CD4-positive, alpha-beta memory T cell (primary cell): ENCODE data around the gene CALM1. TPM values are rescaled to one million over a fixed set of nuclear protein-coding genes. Genes with fewer than 3 reads are reported as not detected.

Source experiments
- CTCF ChIA-PET: fragments of 350-600 bp; sonication (Branson Sonifier 250); formaldehyde crosslinking; loops from one replicate; lab custom pipeline; 2021; ENCODE audit warnings: inconsistent platforms; ENCODE audit not compliant: partially characterized antibody; lab: Charles Lee
- POLR2A ChIA-PET: fragments of 350-600 bp; sonication (Branson Sonifier 250); formaldehyde crosslinking; loops from one replicate; lab custom pipeline; 2021; ENCODE audit not compliant: partially characterized antibody; lab: Charles Lee
- DNase-seq, 5 donors: peaks; one replicate each; pipeline versions ENCODE4 v3.0.0 to v3.0.0-alpha.2; 2020 to 2022; ENCODE audit warnings: mixed read lengths in 1 of 5
- H3K27ac ChIP-seq: one replicate; pipeline ENCODE4 v1.7.0; 2013; ENCODE audit warnings: low read depth, low read length
- H3K27me3 ChIP-seq: 2 replicates; pipeline ENCODE4 v1.7.0; 2013; ENCODE audit warnings: mild to moderate bottlenecking, low read length, moderate library complexity; ENCODE audit not compliant: insufficient read depth
- H3K36me3 ChIP-seq: 2 replicates; pipeline ENCODE4 v1.7.0; 2013; ENCODE audit warnings: mild to moderate bottlenecking, low read length, moderate library complexity; ENCODE audit not compliant: insufficient read depth
- H3K4me1 ChIP-seq: 2 replicates; pipeline ENCODE4 v1.7.0; 2013; ENCODE audit warnings: mild to moderate bottlenecking, low read length, moderate library complexity; ENCODE audit not compliant: insufficient read depth
- H3K4me3 ChIP-seq, 2 donors: one replicate each; pipeline ENCODE4 v1.7.0; 2013; ENCODE audit warnings: low read length in 2 of 2, mild to moderate bottlenecking in 1 of 2
- H3K9me3 ChIP-seq, 2 donors: one replicate each; pipeline ENCODE4 v1.7.0; 2013; ENCODE audit warnings: low read length in 2 of 2, control low read depth in 1 of 2; ENCODE audit not compliant: control insufficient read depth in 1 of 2
- H3K27ac Mint-ChIP-seq, 7 donors: one replicate each; pipeline ENCODE4 v1.8.0; 2020 to 2021; ENCODE audit warnings: mixed read lengths in 7 of 7, mild to moderate bottlenecking in 6 of 7, inconsistent platforms in 3 of 7, moderate library complexity in 3 of 7
- H3K27me3 Mint-ChIP-seq, 2 donors: one replicate each; pipeline ENCODE4 v1.8.0; 2020 to 2021; ENCODE audit warnings: mixed read lengths in 2 of 2
- H3K36me3 Mint-ChIP-seq, 2 donors: one replicate each; pipeline ENCODE4 v1.8.0; 2020 to 2021; ENCODE audit warnings: mixed read lengths in 2 of 2, inconsistent platforms in 1 of 2, mild to moderate bottlenecking in 1 of 2
- H3K4me1 Mint-ChIP-seq, 4 donors: one replicate each; pipeline ENCODE4 v1.8.0; 2020 to 2021; ENCODE audit warnings: mixed read lengths in 4 of 4, mild to moderate bottlenecking in 1 of 4
- H3K4me3 Mint-ChIP-seq, 8 donors: one replicate each; pipeline ENCODE4 v1.8.0; 2020 to 2021; ENCODE audit warnings: mixed read lengths in 8 of 8, mild to moderate bottlenecking in 7 of 8, moderate library complexity in 6 of 8, inconsistent platforms in 3 of 8
- H3K9me3 Mint-ChIP-seq, 8 donors: one replicate each; pipeline ENCODE4 v1.8.0; 2020 to 2021; ENCODE audit warnings: mixed read lengths in 8 of 8, mild to moderate bottlenecking in 5 of 8, inconsistent platforms in 3 of 8, moderate library complexity in 1 of 8
- intact Hi-C: fragments of 100-400 bp; cut with micrococcal nuclease; formaldehyde crosslinking; loops from one replicate; pipeline ENCODE4 v1.15.1; 2023
- polyA plus RNA-seq, 2 donors: library from polyadenylated mRNA; unstranded; fragments of 300-500 nt; fragmentation: Illumina TruSeq; gene quantifications; one replicate each; pipeline ENCODE4 v1.2.3, GENCODE V29; 2021
- total RNA-seq, 2 experiments: library from RNA; stranded (reverse); gene quantifications; one replicate each; pipeline ENCODE4 v1.2.3, GENCODE V29; 2021

The CALM1 gene
- total and polyA plus RNA-seq, 4 experiments from 2014 or later, result 693 to 3,289 (median 1,711) TPM

GRCh38 chr14:90378249-90378648 lies 18.6 kb upstream of the CALM1 start:
- H3K27me3 Mint-ChIP-seq, result no peaks in the 10 kb centered on the region
- no peak overlapping the region for H3K4me3 ChIP-seq
- H3K27me3 ChIP-seq, result no peaks in the 10 kb centered on the region
- peaks cover 0 to 5% (median 4%) of the 10 kb centered on the region in 4 donors for H3K4me1 Mint-ChIP-seq
- ChIA-PET CTCF (interaction anchor here (2.6 kb wide), 1 partner anchor 21 kb away, joined by 10 read pairs; no protein-coding TSS in a partner anchor), POLR2A (interaction anchor here (17.2 kb wide), 1 partner anchor 23 kb away, joined by 1009 read pairs; the partner anchor contains the start of gene CALM1)
- intact Hi-C loops, result no loop called here
- peaks cover 9% of the 10 kb centered on the region for H3K4me1 ChIP-seq
- no peaks in the 10 kb centered on the region for H3K36me3 Mint-ChIP-seq
- no peak overlapping the region for H3K4me3 Mint-ChIP-seq
- H3K9me3 ChIP-seq, result no peaks in the 10 kb centered on the region
- no peak overlapping the region for H3K27ac ChIP-seq
- no peak for DNase-seq
- no peaks in the 10 kb centered on the region for H3K36me3 ChIP-seq
- no peaks in the 10 kb centered on the region for H3K9me3 Mint-ChIP-seq
- no peak overlapping the region for H3K27ac Mint-ChIP-seq

GRCh38 chr14:90379106-90379505 lies 17.7 kb upstream of the CALM1 start:
- intact Hi-C loops, result no loop called here
- peaks cover 12% of the 10 kb centered on the region for H3K4me1 ChIP-seq
- no peak overlapping the region for H3K27ac ChIP-seq
- Mint-ChIP-seq H3K9me3 (peaks cover 0 to 2% (median 0%) of the 10 kb centered on the region in 8 donors), H3K4me1 (peaks cover 0 to 7% (median 4%) of the 10 kb centered on the region in 4 donors), H3K27ac (peak overlapping the region in 1 of 7 donors; percentile 68), H3K36me3 (no peaks in the 10 kb centered on the region), H3K4me3 (no peak overlapping the region), H3K27me3 (no peaks in the 10 kb centered on the region)
- no peak overlapping the region for H3K4me3 ChIP-seq
- no peak for DNase-seq
- H3K9me3 ChIP-seq, result no peaks in the 10 kb centered on the region
- ChIA-PET POLR2A (interaction anchor here (17.2 kb wide), 1 partner anchor 22 kb away, joined by 1009 read pairs; the partner anchor contains the start of gene CALM1), CTCF (interaction anchor here (2.6 kb wide), 1 partner anchor 20 kb away, joined by 10 read pairs; no protein-coding TSS in a partner anchor)
- no peaks in the 10 kb centered on the region for H3K27me3 ChIP-seq
- H3K36me3 ChIP-seq, result no peaks in the 10 kb centered on the region

GRCh38 chr14:90381011-90381786 lies 15.6 kb upstream of the CALM1 start:
- ChIA-PET POLR2A (interaction anchor here (0.5 to 17.2 kb wide), 8 partner anchors 10 to 377 kb away, joined by 3 to 1009 read pairs (median 24); partner anchors contain the start of genes CALM1 and NRDE2), CTCF (interaction anchor here (1.1 to 9.7 kb wide), 5 partner anchors 12 to 379 kb away, joined by 3 to 119 read pairs (median 12); partner anchors contain the start of gene CALM1)
- Histone ChIP-seq H3K4me3 (no peak overlapping the region), H3K27ac (peak overlapping the region; percentile 93), H3K4me1 (peaks cover 31% of the 10 kb centered on the region), H3K36me3 (no peaks in the 10 kb centered on the region), H3K9me3 (no peaks in the 10 kb centered on the region), H3K27me3 (no peaks in the 10 kb centered on the region)
- peak overlapping the region in 1 of 7 donors; percentile 85 for H3K27ac Mint-ChIP-seq
- no peak for DNase-seq
- peaks cover 0 to 2% of the 10 kb centered on the region in 2 donors for H3K36me3 Mint-ChIP-seq
- peaks cover under 1 to 17% (median 8%) of the 10 kb centered on the region in 4 donors for H3K4me1 Mint-ChIP-seq
- H3K9me3 Mint-ChIP-seq, result peaks cover 0 to 2% (median 0%) of the 10 kb centered on the region in 8 donors
- H3K27me3 Mint-ChIP-seq, result no peaks in the 10 kb centered on the region
- intact Hi-C loops, result loop anchor here (5.0 to 10.0 kb wide), 2 partner anchors 1131 to 1494 kb away; partner anchors contain the start of gene PPP4R3A
- H3K4me3 Mint-ChIP-seq, result peak overlapping the region in 3 of 8 donors; percentile 42 to 70 (median 57)

GRCh38 chr14:90381999-90382451 lies 14.8 kb upstream of the CALM1 start:
- ChIA-PET POLR2A (interaction anchor here (1.0 to 17.2 kb wide), 14 partner anchors 9 to 845 kb away, joined by 3 to 1009 read pairs (median 6); partner anchors contain the start of genes CALM1, NRDE2 and TDP1), CTCF (interaction anchor here (1.1 to 9.7 kb wide), 5 partner anchors 13 to 378 kb away, joined by 3 to 119 read pairs (median 12); partner anchors contain the start of gene CALM1)
- Histone ChIP-seq H3K27ac (peak overlapping the region; percentile 93), H3K27me3 (no peaks in the 10 kb centered on the region), H3K4me1 (peaks cover 31% of the 10 kb centered on the region), H3K36me3 (no peaks in the 10 kb centered on the region), H3K9me3 (no peaks in the 10 kb centered on the region), H3K4me3 (peak overlapping the region; percentile 86 to 95)
- peaks cover 0 to 2% of the 10 kb centered on the region in 2 donors for H3K36me3 Mint-ChIP-seq
- intact Hi-C loops, result loop anchor here (1.0 to 10.0 kb wide), 4 partner anchors 13 to 1493 kb away; partner anchors contain the start of genes EFCAB11, PPP4R3A and TDP1
- DNase-seq, result peak in 1 of 5 donors; percentile 65
- H3K4me1 Mint-ChIP-seq, result peaks cover 4 to 18% (median 9%) of the 10 kb centered on the region in 4 donors
- no peak overlapping the region for H3K27ac Mint-ChIP-seq
- no peak overlapping the region for H3K4me3 Mint-ChIP-seq
- peaks cover 0 to 2% (median 0%) of the 10 kb centered on the region in 8 donors for H3K9me3 Mint-ChIP-seq
- H3K27me3 Mint-ChIP-seq, result no peaks in the 10 kb centered on the region

- Histone ChIP-seq H3K36me3 (no peaks in the 10 kb centered on the region), H3K27me3 (no peaks in the 10 kb centered on the region), H3K27ac (peak overlapping the region; percentile 93), H3K4me3 (peak overlapping the region; percentile 86 to 95), H3K9me3 (no peaks in the 10 kb centered on the region), H3K4me1 (peaks cover 31% of the 10 kb centered on the region)
- Mint-ChIP-seq H3K9me3 (peaks cover 0 to 2% (median 0%) of the 10 kb centered on the region in 8 donors), H3K27me3 (no peaks in the 10 kb centered on the region), H3K36me3 (peaks cover 0 to 2% of the 10 kb centered on the region in 2 donors), H3K4me3 (no peak overlapping the region), H3K4me1 (peaks cover 4 to 18% (median 9%) of the 10 kb centered on the region in 4 donors), H3K27ac (no peak overlapping the region)
- DNase-seq, result peak in 4 of 5 donors; percentile 77 to 84 (median 79)
- ChIA-PET CTCF (interaction anchor here (1.1 to 9.7 kb wide), 5 partner anchors 13 to 377 kb away, joined by 3 to 119 read pairs (median 12); partner anchors contain the start of gene CALM1), POLR2A (interaction anchor here (0.7 to 17.2 kb wide), 21 partner anchors 9 to 1739 kb away, joined by 3 to 1009 read pairs (median 5); partner anchors contain the start of genes CALM1, CPSF2, NDUFB1 and NRDE2)
- intact Hi-C loops, result loop anchor here (1.0 to 10.0 kb wide), 8 partner anchors 13 to 1492 kb away; partner anchors contain the start of genes CALM1, EFCAB11, NRDE2 and PPP4R3A
Measured at GRCh38 chr14:90382491-90383125, 14.2 kb upstream of the CALM1 start.

- Histone ChIP-seq H3K36me3 (no peaks in the 10 kb centered on the region), H3K27me3 (no peaks in the 10 kb centered on the region), H3K9me3 (no peaks in the 10 kb centered on the region), H3K4me3 (peak overlapping the region; percentile 86 to 95), H3K4me1 (peaks cover 31% of the 10 kb centered on the region), H3K27ac (peak overlapping the region; percentile 93)
- ChIA-PET POLR2A (interaction anchor here (0.7 to 17.2 kb wide), 32 partner anchors 8 to 1739 kb away, joined by 3 to 1009 read pairs (median 4); partner anchors contain the start of genes CALM1, CPSF2, GPR68 and NDUFB1), CTCF (interaction anchor here (1.0 to 9.7 kb wide), 5 partner anchors 10 to 376 kb away, joined by 3 to 119 read pairs (median 12); partner anchors contain the start of gene CALM1)
- Mint-ChIP-seq H3K4me1 (peaks cover 4 to 18% (median 9%) of the 10 kb centered on the region in 4 donors), H3K9me3 (peaks cover 0 to 2% (median 0%) of the 10 kb centered on the region in 8 donors), H3K27ac (no peak overlapping the region), H3K27me3 (no peaks in the 10 kb centered on the region), H3K36me3 (peaks cover 0 to 2% of the 10 kb centered on the region in 2 donors), H3K4me3 (no peak overlapping the region)
- peak; percentile 96 to 98 (median 97) for DNase-seq
- intact Hi-C loops, result loop anchor here (1.0 to 10.0 kb wide), 7 partner anchors 14 to 1492 kb away; partner anchors contain the start of genes CALM1, EFCAB11, NRDE2 and PPP4R3A
Measured at GRCh38 chr14:90383126-90383730, 13.6 kb upstream of the CALM1 start.
